ES-I3 (cell line): ENCODE data around the gene IRF5.

Experiments
- H3K36me3 ChIP-seq: 2 replicates; pipeline ENCODE4 v1.6.1; 2013; ENCODE audit warnings: mild to moderate bottlenecking, low read length, control low read depth, moderate library complexity; ENCODE audit not compliant: insufficient read depth
- H3K4me1 ChIP-seq: 2 replicates; pipeline ENCODE4 v1.6.1; 2013; ENCODE audit warnings: mild to moderate bottlenecking, control low read depth, low read length; ENCODE audit not compliant: insufficient read depth
- H3K9ac ChIP-seq: 2 replicates; pipeline ENCODE4 v1.6.1; 2013; ENCODE audit warnings: low read depth, mild to moderate bottlenecking, low read length, moderate library complexity
- H3K9me3 ChIP-seq: 2 replicates; pipeline ENCODE4 v1.6.1; 2013; ENCODE audit warnings: mild to moderate bottlenecking, low read length, moderate library complexity; ENCODE audit not compliant: control insufficient read depth, insufficient read depth

IRF5 gene

GRCh38 chr7:128900237-128900636 lies 37.5 kb upstream of the IRF5 start:
- H3K9me3 ChIP-seq: peaks cover 10% of the 10 kb centered on the region; the same call in 1 of the 2 replicates
- H3K9ac ChIP-seq: no peak overlapping the region
- no peaks in the 10 kb centered on the region for H3K36me3 ChIP-seq
- peaks cover 5% of the 10 kb centered on the region; the same call in 1 of the 2 replicates for H3K4me1 ChIP-seq

GRCh38 chr7:128902761-128903585 lies 34.8 kb upstream of the IRF5 start:
- Histone ChIP-seq H3K4me1 (peaks cover 5% of the 10 kb centered on the region; the same call in 1 of the 2 replicates), H3K36me3 (no peaks in the 10 kb centered on the region), H3K9ac (no peak overlapping the region), H3K9me3 (peaks cover 10% of the 10 kb centered on the region; the same call in 1 of the 2 replicates)

- no peaks in the 10 kb centered on the region for H3K36me3 ChIP-seq
- peaks cover 5% of the 10 kb centered on the region; the same call in 1 of the 2 replicates for H3K4me1 ChIP-seq
- H3K9ac ChIP-seq: no peak overlapping the region
- H3K9me3 ChIP-seq: peaks cover 10% of the 10 kb centered on the region; the same call in 1 of the 2 replicates
Observed at GRCh38 chr7:128903621-128904361, 33.9 kb upstream of the IRF5 start.

- H3K9ac ChIP-seq: no peak overlapping the region
- peaks cover 10% of the 10 kb centered on the region; the same call in 1 of the 2 replicates for H3K4me1 ChIP-seq
- no peaks in the 10 kb centered on the region for H3K36me3 ChIP-seq
- H3K9me3 ChIP-seq: peaks cover 5% of the 10 kb centered on the region; the same call in 1 of the 2 replicates
Observed at GRCh38 chr7:128904381-128905197, 33.1 kb upstream of the IRF5 start.

- Histone ChIP-seq H3K36me3 (no peaks in the 10 kb centered on the region), H3K4me1 (peaks cover 17% of the 10 kb centered on the region), H3K9ac (no peak overlapping the region), H3K9me3 (no peaks in the 10 kb centered on the region)
Observed at GRCh38 chr7:128906001-128906765, 31.5 kb upstream of the IRF5 start.

- Histone ChIP-seq H3K9me3 (no peaks in the 10 kb centered on the region), H3K9ac (no peak overlapping the region), H3K4me1 (peaks cover 24% of the 10 kb centered on the region), H3K36me3 (no peaks in the 10 kb centered on the region)
Observed at GRCh38 chr7:128906766-128907559, 30.8 kb upstream of the IRF5 start.

- Histone ChIP-seq H3K4me1 (peaks cover 27% of the 10 kb centered on the region), H3K36me3 (no peaks in the 10 kb centered on the region), H3K9ac (peak overlapping the region; percentile 68; the same call in 1 of the 2 replicates), H3K9me3 (no peaks in the 10 kb centered on the region)
Observed at GRCh38 chr7:128908750-128909624, 28.7 kb upstream of the IRF5 start.

GRCh38 chr7:128909625-128910568 lies 27.8 kb upstream of the IRF5 start:
- Histone ChIP-seq H3K36me3 (no peaks in the 10 kb centered on the region), H3K9me3 (no peaks in the 10 kb centered on the region), H3K9ac (peak overlapping the region; percentile 68; the same call in 1 of the 2 replicates), H3K4me1 (peaks cover 26% of the 10 kb centered on the region)

- Histone ChIP-seq H3K36me3 (no peaks in the 10 kb centered on the region), H3K9ac (peak within 1 kb of the TSS; percentile 68; the same call in 1 of the 2 replicates), H3K9me3 (no peaks in the 10 kb centered on the region), H3K4me1 (peaks cover 26% of the 10 kb centered on the region)
Observed at GRCh38 chr7:128910569-128910945, 27.2 kb upstream of the IRF5 start, which contains the start of gene KCP. TSS of gene KCP (minus strand) at chr7:128910709. CDS start at chr7:128910676, 33 bp downstream.

- no peak overlapping the region for H3K9ac ChIP-seq
Observed at GRCh38 chr7:128911423-128912031, 26.2 kb upstream of the IRF5 start.

GRCh38 chr7:128912281-128912680 lies 25.4 kb upstream of the IRF5 start:
- Histone ChIP-seq H3K9me3 (no peaks in the 10 kb centered on the region), H3K4me1 (peaks cover 26% of the 10 kb centered on the region), H3K9ac (no peak overlapping the region), H3K36me3 (no peaks in the 10 kb centered on the region)

More at GRCh38 chr7:128911423-128912031, 26.2 kb upstream of the IRF5 start:
- Histone ChIP-seq H3K36me3 (no peaks in the 10 kb centered on the region), H3K4me1 (peaks cover 26% of the 10 kb centered on the region), H3K9me3 (no peaks in the 10 kb centered on the region)
